ENCODE measurements around the gene CERS3.

CERS3 gene

DNA sequence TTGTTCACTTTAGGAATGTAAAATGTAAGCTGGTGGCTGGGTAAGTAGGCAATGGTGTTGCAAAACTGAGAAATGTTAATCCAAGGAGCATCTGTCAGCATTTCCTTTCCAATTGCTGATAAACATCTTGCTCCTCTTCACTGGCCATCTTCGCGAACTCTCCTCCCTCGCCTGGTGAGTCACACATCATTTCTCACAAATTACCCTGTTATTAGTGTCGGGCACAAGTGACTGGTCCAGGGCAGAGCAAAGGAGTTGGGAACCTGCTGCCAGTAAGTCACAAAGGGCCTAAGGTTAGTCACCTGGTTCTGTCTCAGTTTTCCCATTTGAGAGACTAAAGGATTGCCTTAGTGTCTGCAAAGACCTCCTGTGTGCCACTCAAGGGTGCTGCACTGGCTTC is 13.0 kb downstream of the CERS3 start:
- TF ChIP-seq, protein P1, sequence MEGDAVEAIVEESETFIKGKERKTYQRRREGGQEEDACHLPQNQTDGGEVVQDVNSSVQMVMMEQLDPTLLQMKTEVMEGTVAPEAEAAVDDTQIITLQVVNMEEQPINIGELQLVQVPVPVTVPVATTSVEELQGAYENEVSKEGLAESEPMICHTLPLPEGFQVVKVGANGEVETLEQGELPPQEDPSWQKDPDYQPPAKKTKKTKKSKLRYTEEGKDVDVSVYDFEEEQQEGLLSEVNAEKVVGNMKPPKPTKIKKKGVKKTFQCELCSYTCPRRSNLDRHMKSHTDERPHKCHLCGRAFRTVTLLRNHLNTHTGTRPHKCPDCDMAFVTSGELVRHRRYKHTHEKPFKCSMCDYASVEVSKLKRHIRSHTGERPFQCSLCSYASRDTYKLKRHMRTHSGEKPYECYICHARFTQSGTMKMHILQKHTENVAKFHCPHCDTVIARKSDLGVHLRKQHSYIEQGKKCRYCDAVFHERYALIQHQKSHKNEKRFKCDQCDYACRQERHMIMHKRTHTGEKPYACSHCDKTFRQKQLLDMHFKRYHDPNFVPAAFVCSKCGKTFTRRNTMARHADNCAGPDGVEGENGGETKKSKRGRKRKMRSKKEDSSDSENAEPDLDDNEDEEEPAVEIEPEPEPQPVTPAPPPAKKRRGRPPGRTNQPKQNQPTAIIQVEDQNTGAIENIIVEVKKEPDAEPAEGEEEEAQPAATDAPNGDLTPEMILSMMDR (IDR thresholded peaks at IDR 0.05; ENCODE audit: insufficient read depth, low read length, missing control alignments): no peak
- DNase-seq (ENCODE audit: low read depth, low spot score): no peak
- POLR2A ChIA-PET: no interaction called here
- no peak overlapping the region for H3K4me3 ChIP-seq (ENCODE audit: low read depth, low read length)
- CTCF ChIA-PET: no interaction called here

DNA sequence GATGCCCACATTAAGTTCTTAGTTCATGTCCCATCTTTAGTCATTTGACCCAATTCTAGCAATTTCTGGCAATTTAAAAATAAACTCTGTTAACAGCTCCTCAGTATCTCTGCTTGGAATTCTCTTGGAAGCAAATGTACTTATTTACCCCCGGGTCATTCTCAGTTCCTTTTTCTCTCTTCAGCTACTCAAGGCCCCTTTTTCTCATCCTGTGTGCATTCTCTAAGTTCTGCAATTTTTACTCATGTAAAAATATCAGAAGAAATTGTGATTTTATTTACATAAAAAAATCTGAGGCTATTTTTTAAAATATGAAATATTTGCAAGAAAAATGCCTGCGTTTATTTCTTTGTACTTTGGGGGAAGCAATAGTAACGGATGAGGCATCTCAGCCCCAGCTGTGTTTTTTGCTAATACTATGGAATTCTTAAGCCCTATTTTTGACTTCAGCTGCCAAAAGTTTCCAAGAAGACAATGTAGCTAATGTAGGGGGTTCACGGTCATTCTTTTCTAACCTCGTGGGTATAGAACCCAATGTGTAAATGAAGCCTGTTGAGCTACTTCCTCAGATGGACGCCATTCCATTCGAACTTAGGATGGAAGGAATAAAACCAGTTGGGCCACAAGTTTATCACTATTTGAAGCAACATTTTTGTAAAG is 20.0 kb downstream of the CERS3 start:
- ChIA-PET POLR2A (no interaction called here), CTCF (no interaction called here)
- no peak overlapping the region for H3K4me3 ChIP-seq (ENCODE audit: low read depth, low read length)
- no peak for DNase-seq (ENCODE audit: low read depth, low spot score)
- TF ChIP-seq, protein P1 (IDR thresholded peaks at IDR 0.05; ENCODE audit: insufficient read depth, low read length, missing control alignments): no peak

DNA sequence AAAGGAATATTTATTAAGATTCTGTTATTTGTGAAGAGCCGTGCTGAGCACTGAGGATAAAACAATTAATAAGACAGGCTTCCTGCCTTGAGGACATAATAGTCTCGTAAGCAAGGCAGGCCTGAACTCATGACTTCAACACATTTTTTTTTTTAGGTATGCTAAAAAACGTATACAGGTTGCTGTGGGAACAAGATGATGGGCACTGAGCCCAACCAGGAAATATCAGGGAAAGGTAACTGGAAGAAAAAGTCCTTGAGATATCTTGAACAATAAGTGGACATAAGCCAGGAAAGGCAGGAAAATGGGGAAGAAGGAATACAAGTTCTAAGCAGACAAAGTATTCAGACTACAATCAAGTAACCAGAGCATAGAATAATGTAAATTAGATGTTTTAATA is 26.1 kb downstream of the CERS3 start:
- no peak for DNase-seq (ENCODE audit: low read depth, low spot score)
- TF ChIP-seq, protein P1 (IDR thresholded peaks at IDR 0.05; ENCODE audit: insufficient read depth, low read length, missing control alignments): no peak
- CTCF ChIA-PET: no interaction called here
- POLR2A ChIA-PET: no interaction called here
- H3K4me3 ChIP-seq (ENCODE audit: low read depth, low read length): no peak overlapping the region

DNA sequence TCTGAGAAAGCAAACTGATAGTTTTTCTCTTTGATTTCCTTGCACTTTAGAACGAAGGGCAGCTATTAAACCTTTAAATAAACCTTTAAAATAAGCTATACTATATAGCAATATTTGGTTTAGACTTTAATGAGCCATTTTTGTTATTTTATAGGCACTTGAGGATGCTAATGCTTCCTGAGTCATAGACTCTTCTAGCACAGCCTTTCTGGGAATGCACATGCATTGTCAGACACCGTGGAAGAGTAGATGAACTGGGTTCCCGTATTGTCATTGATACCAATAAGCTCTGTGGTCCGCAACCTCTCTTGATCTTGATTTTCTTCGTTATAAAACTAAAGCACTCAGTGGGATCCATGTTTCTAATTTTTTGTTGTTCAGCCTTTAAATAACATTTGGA is 27.6 kb downstream of the CERS3 start:
- H3K4me3 ChIP-seq (ENCODE audit: low read depth, low read length): no peak overlapping the region
- TF ChIP-seq, protein P1 (IDR thresholded peaks at IDR 0.05; ENCODE audit: insufficient read depth, low read length, missing control alignments): no peak
- POLR2A ChIA-PET: no interaction called here
- CTCF ChIA-PET: no interaction called here
- no peak for DNase-seq (ENCODE audit: low read depth, low spot score)

DNA sequence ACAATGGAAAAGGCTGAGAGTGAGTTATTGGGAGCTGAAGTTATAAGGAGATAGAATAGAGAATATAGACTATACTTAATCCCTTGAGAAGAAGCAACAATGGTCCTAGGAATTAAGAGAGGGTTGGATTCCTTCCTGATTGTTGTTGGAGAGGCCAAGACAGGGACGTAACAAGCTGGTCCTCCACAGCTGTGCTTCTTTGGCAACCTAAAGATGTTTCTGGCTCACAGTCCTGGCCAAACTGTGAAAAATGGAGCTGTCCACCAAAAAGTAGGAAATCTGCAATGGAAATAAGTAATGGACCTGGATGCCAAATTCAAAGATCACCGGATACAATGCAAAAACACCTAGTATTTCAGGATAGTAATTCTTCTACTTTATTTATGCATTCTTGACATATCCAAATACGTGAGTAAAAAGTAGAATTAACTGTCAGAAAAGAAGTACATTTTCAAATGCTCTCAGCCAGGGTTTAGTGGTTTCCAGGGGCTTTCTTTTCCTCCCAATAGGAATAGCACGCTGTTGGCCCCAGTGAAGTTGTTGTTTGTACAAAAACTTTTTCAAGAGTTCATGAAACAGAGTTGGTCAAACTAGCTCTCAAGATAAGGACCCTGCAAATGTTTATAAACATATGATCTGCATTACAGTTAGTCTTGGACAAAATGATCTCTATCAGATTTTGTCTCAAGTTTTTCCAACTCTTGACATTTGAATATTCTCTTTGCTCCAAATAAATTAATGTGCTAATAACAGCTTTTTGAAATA is 28.3 kb downstream of the CERS3 start:
- no peak overlapping the region for H3K4me3 ChIP-seq (ENCODE audit: low read depth, low read length)
- POLR2A ChIA-PET: no interaction called here
- TF ChIP-seq, protein P1 (IDR thresholded peaks at IDR 0.05; ENCODE audit: insufficient read depth, low read length, missing control alignments): no peak
- CTCF ChIA-PET: no interaction called here
- no peak for DNase-seq (ENCODE audit: low read depth, low spot score)

DNA sequence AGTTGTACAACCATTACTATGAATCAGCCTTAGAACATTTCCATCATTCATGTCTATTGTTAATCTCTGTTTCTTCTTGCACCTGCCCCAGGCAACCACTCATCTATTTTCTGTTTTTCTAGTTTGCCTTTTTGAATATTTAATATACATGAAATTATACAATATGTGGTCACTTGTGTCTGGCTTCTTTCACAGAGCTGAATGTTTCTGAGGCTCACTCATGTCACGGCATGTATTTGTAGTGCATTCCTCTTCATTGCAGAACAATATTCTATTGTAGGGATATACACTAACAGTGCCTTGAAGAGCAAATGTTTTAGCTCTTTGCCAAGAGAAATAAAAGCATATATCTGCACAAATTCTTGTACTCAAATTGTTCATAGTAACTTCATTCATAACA is 32.9 kb downstream of the CERS3 start:
- CTCF ChIA-PET: no interaction called here
- POLR2A ChIA-PET: no interaction called here
- TF ChIP-seq, protein P1 (IDR thresholded peaks at IDR 0.05; ENCODE audit: insufficient read depth, low read length, missing control alignments): no peak
- H3K4me3 ChIP-seq (ENCODE audit: low read depth, low read length): no peak overlapping the region
- DNase-seq (ENCODE audit: low read depth, low spot score): no peak

Measured in AG04449 (cell line).